HG03354 (cell line): ENCODE results near the gene SLC30A2.

Experiments
- ATAC-seq: cut with Tn5 transposase; IDR thresholded peaks from one replicate; pipeline ENCODE4 v1.9.1; 2021; ENCODE audit warnings: mild to moderate bottlenecking; ENCODE audit not compliant: unreplicated experiment, poor library complexity, severe bottlenecking

The SLC30A2 gene

GRCh38 chr1:26070963-26071342, 25.0 kb upstream of the SLC30A2 start:
- no peak for ATAC-seq

- no peak for ATAC-seq
Measured at GRCh38 chr1:26070296-26070962, 24.5 kb upstream of the SLC30A2 start.

GRCh38 chr1:26069941-26070295, 24.0 kb upstream of the SLC30A2 start:
- ATAC-seq = no peak

GRCh38 chr1:26067432-26067911, 21.6 kb upstream of the SLC30A2 start, which contains the start of gene TRIM63:
TSS of gene TRIM63 (minus strand) at chr1:26067630. CDS start at chr1:26067494, 136 bp downstream.
- no peak for ATAC-seq

GRCh38 chr1:26066857-26067256, 20.9 kb upstream of the SLC30A2 start:
- ATAC-seq = no peak

GRCh38 chr1:26066160-26066559, 20.2 kb upstream of the SLC30A2 start:
- ATAC-seq = no peak

GRCh38 chr1:26064553-26064952, 18.6 kb upstream of the SLC30A2 start:
- no peak for ATAC-seq

GRCh38 chr1:26060832-26061574, 15.1 kb upstream of the SLC30A2 start:
- no peak for ATAC-seq

- no peak for ATAC-seq
Measured at GRCh38 chr1:26059906-26060305, 14.0 kb upstream of the SLC30A2 start.

- ATAC-seq = no peak
Measured at GRCh38 chr1:26058052-26058595, 12.2 kb upstream of the SLC30A2 start.

- ATAC-seq = no peak
Measured at GRCh38 chr1:26057189-26057588, 11.3 kb upstream of the SLC30A2 start.

GRCh38 chr1:26055041-26055440, 9.1 kb upstream of the SLC30A2 start:
- ATAC-seq = no peak

- no peak for ATAC-seq
Measured at GRCh38 chr1:26053718-26054560, 8.0 kb upstream of the SLC30A2 start.

- no peak for ATAC-seq
Measured at GRCh38 chr1:26050248-26050640, 4.3 kb upstream of the SLC30A2 start.

GRCh38 chr1:26049531-26050247, 3.8 kb upstream of the SLC30A2 start:
- ATAC-seq = no peak

- no peak for ATAC-seq
Measured at GRCh38 chr1:26047278-26047874, 1.5 kb upstream of the SLC30A2 start.

- no peak for ATAC-seq
Measured at GRCh38 chr1:26046246-26047095, 553 bp upstream of the SLC30A2 start.

GRCh38 chr1:26044971-26045721, 772 bp downstream of the SLC30A2 start:
- ATAC-seq = no peak
